Lower lobe of right lung (tissue), 2 donors: ENCODE measurements around the gene VDAC2. TPM values are rescaled to one million over a fixed set of nuclear protein-coding genes. Genes with fewer than 3 reads are reported as not detected.
"Not testable (repeated sequence)": the region's sequence is repeated elsewhere in the genome, so short reads cannot be mapped to it uniquely, and the experiment has no call there.

Experiments used
- ATAC-seq, 2 donors: fragments of 200-7000 bp; cut with Tn5 transposase; one replicate each; pipeline ENCODE4 v1.9.1; 2020 to 2022; ENCODE audit warnings: mild to moderate bottlenecking in 2 of 2, moderate library complexity in 2 of 2
- DNase-seq: peaks from one replicate; pipeline ENCODE4 v3.0.0-alpha.2; 2020
- H3K27ac ChIP-seq: fragments of 200-600 bp; one replicate; pipeline ENCODE4 v1.8.0; 2022
- H3K27me3 ChIP-seq: fragments of 200-600 bp; one replicate; pipeline ENCODE4 v1.8.0; 2022; ENCODE audit warnings: low read depth
- H3K36me3 ChIP-seq: fragments of 200-600 bp; one replicate; pipeline ENCODE4 v1.8.0; 2022; ENCODE audit warnings: mild to moderate bottlenecking
- H3K4me1 ChIP-seq: fragments of 200-600 bp; one replicate; pipeline ENCODE4 v1.8.0; 2022
- H3K4me3 ChIP-seq: fragments of 200-600 bp; one replicate; pipeline ENCODE4 v1.8.0; 2022; ENCODE audit warnings: mild to moderate bottlenecking
- H3K9me3 ChIP-seq: fragments of 200-600 bp; one replicate; pipeline ENCODE4 v1.8.0; 2022
- intact Hi-C: fragments of 100-400 bp; cut with DNase I; formaldehyde crosslinking; loops from one replicate; pipeline ENCODE4 v1.11.0; 2022
- total RNA-seq: library from RNA; stranded (reverse); fragmentation: NEBNext Ultra II Directional; extraction: Animal tissue kit (Norgen Biotek cat#: 25700); gene quantifications from one replicate; pipeline ENCODE4 v1.2.1, GENCODE V29; 2021
- TF ChIP-seq, protein P1 (sequence below): fragments of 200-600 bp; IDR thresholded peaks from one replicate; pipeline ENCODE4 v1.8.0; 2022; ENCODE audit warnings: antibody characterized with exemption, mild to moderate bottlenecking
- donor health status: DM: no; HTN: yes; CAD: no; lungs with severe emphysema.

VDAC2 gene
- total RNA-seq, 1 donor from 2014 or later, result 120 TPM

GRCh38 chr10:75195035-75195763 is 15.4 kb upstream of the VDAC2 start:
- intact Hi-C loops, result no loop called here

DNA sequence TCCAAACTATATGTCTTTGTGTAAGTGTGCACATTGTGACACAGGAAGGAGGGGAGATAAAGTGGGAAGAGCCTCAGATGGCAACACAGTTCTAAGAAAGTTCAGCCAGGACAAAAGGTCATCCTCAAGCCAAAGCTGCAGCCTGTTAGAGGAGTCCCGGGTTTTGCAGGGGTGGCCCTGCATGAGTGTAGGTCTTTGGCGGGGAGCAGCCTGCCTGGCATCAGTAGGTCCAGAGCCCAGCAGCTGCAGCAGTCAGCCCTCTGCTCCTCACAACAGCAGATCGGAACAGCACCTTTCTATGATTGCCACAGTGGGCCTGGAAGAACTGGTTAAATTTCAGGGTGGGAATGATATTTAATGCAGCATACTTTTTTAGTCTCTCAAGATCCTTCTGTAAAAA is 13.5 kb upstream of the VDAC2 start:
- DNase-seq, result no peak
- intact Hi-C loops, result no loop called here
- no peak overlapping the region for H3K4me3 ChIP-seq
- no peaks in the 10 kb centered on the region for H3K27me3 ChIP-seq
- H3K27ac ChIP-seq, result no peak overlapping the region
- TF ChIP-seq, protein P1, sequence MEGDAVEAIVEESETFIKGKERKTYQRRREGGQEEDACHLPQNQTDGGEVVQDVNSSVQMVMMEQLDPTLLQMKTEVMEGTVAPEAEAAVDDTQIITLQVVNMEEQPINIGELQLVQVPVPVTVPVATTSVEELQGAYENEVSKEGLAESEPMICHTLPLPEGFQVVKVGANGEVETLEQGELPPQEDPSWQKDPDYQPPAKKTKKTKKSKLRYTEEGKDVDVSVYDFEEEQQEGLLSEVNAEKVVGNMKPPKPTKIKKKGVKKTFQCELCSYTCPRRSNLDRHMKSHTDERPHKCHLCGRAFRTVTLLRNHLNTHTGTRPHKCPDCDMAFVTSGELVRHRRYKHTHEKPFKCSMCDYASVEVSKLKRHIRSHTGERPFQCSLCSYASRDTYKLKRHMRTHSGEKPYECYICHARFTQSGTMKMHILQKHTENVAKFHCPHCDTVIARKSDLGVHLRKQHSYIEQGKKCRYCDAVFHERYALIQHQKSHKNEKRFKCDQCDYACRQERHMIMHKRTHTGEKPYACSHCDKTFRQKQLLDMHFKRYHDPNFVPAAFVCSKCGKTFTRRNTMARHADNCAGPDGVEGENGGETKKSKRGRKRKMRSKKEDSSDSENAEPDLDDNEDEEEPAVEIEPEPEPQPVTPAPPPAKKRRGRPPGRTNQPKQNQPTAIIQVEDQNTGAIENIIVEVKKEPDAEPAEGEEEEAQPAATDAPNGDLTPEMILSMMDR, result no peak
- H3K36me3 ChIP-seq, result no peaks in the 10 kb centered on the region
- ATAC-seq, result no peak
- H3K4me1 ChIP-seq, result peaks cover 9% of the 10 kb centered on the region
- H3K9me3 ChIP-seq, result no peaks in the 10 kb centered on the region

More at GRCh38 chr10:75195035-75195763, 15.4 kb upstream of the VDAC2 start:
- H3K27me3 ChIP-seq, result no peaks in the 10 kb centered on the region
- DNase-seq (no peak), ATAC-seq (no peak)
- H3K9me3 ChIP-seq, result no peaks in the 10 kb centered on the region
- H3K4me1 ChIP-seq, result peaks cover 11% of the 10 kb centered on the region
- H3K27ac ChIP-seq, result no peak overlapping the region
- H3K36me3 ChIP-seq, result no peaks in the 10 kb centered on the region
- H3K4me3 ChIP-seq, result no peak overlapping the region
- TF ChIP-seq, protein P1, result no peak

- TF ChIP-seq, protein P1, result no peak
- no peak for ATAC-seq
- intact Hi-C loops, result no loop called here
Observed at GRCh38 chr10:75197906-75198305, 12.7 kb upstream of the VDAC2 start.

GRCh38 chr10:75199949-75200348 is 10.6 kb upstream of the VDAC2 start:
- H3K27me3 ChIP-seq, ATAC-seq, intact Hi-C loops, H3K36me3 ChIP-seq, H3K27ac ChIP-seq, DNase-seq, H3K4me3 ChIP-seq, H3K9me3 ChIP-seq: not testable (repeated sequence)
- H3K4me1 ChIP-seq, result peaks cover 13% of the 10 kb centered on the region

More at GRCh38 chr10:75197906-75198305, 12.7 kb upstream of the VDAC2 start:
- H3K9me3 ChIP-seq, result no peaks in the 10 kb centered on the region
- DNase-seq, result no peak
- H3K4me3 ChIP-seq, result no peak overlapping the region
- H3K4me1 ChIP-seq, result peaks cover 9% of the 10 kb centered on the region
- H3K27me3 ChIP-seq, result no peaks in the 10 kb centered on the region
- no peaks in the 10 kb centered on the region for H3K36me3 ChIP-seq
- H3K27ac ChIP-seq, result no peak overlapping the region

- ATAC-seq (no peak), DNase-seq (no peak)
- TF ChIP-seq, protein P1, result no peak
- Histone ChIP-seq H3K4me1 (peaks cover 13% of the 10 kb centered on the region), H3K36me3 (no peaks in the 10 kb centered on the region), H3K9me3 (no peaks in the 10 kb centered on the region), H3K27ac (no peak overlapping the region), H3K27me3 (no peaks in the 10 kb centered on the region), H3K4me3 (no peak overlapping the region)
- intact Hi-C loops, result no loop called here
Observed at GRCh38 chr10:75201793-75202307, 8.7 kb upstream of the VDAC2 start.

- Histone ChIP-seq H3K27me3 (no peaks in the 10 kb centered on the region), H3K4me1 (peaks cover 13% of the 10 kb centered on the region), H3K36me3 (no peaks in the 10 kb centered on the region), H3K4me3 (no peak overlapping the region), H3K27ac (no peak overlapping the region), H3K9me3 (no peaks in the 10 kb centered on the region)
- DNase-seq, result peak; percentile 66
- TF ChIP-seq, protein P1, result no peak
- intact Hi-C loops, result no loop called here
- ATAC-seq, result peak; percentile 78 to 91
Observed at GRCh38 chr10:75202321-75203045, 8.1 kb upstream of the VDAC2 start.

- H3K36me3 ChIP-seq, H3K4me3 ChIP-seq, H3K9me3 ChIP-seq, DNase-seq, ATAC-seq, intact Hi-C loops, H3K27me3 ChIP-seq, H3K27ac ChIP-seq: not testable (repeated sequence)
- peaks cover 13% of the 10 kb centered on the region for H3K4me1 ChIP-seq
Observed at GRCh38 chr10:75203046-75203620, 7.5 kb upstream of the VDAC2 start.
